NCI-H460 (cell line): ENCODE measurements around the gene SLC39A11. TPM values are rescaled to one million over a fixed set of nuclear protein-coding genes. Genes with fewer than 3 reads are reported as not detected.
"Not testable (repeated sequence)": the region's sequence is repeated elsewhere in the genome, so short reads cannot be mapped to it uniquely, and the experiment has no call there.

ENCODE experiments used
- DNase-seq: peaks from one replicate; pipeline ENCODE4 v3.0.0-alpha.2; 2016; ENCODE audit warnings: low read depth; ENCODE audit errors: extremely low read depth
- total RNA-seq: library from RNA; depleted of rRNA; stranded (reverse); fragments of >200 nt; shearing (Covaris generic); gene quantifications from 2 replicates; pipeline ENCODE4 v1.2.3, GENCODE V29; 2014

Gene SLC39A11
- total RNA-seq, 1 experiment from 2014 or later, result 14.5 TPM

DNA sequence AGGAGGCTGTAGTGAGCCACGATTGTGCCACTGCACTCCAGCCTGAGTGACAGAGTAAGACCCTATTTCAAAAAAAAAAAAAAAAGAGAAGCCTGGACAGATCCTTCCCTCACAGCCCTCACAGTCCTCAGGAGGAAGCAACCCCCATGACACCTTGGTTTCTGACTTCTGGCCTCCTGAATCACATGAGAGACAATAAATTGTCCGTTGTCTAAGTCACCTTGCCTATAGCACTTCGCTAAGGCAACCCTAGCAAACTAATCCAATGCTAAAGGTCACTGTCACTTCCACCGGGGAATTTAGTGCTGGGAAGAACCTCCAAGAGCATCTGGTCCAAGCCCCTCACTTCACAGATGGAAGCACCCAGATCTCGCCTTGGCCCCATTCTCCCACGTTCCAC, 18.9 kb upstream of the SLC39A11 start:
- DNase-seq, result no peak

DNA sequence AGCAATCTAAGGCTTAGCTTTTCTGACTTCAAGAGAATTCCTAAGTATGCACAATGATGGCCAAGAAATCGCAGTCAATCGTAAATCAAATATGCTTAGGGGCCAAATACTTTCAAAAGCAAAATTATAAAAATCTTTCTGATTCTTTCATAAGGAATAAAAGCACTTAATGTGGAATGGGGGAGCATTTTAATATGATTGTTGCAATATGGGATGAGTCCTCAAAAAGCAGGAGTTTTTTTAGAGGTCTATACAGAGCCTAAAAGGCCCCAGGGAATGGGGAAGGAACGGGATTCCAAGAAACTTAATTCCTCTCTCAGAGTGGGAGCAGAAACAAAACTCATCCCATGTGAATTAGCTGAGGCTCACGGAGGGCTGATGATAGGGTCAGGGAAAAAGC, 14.7 kb upstream of the SLC39A11 start:
- no peak for DNase-seq

DNA sequence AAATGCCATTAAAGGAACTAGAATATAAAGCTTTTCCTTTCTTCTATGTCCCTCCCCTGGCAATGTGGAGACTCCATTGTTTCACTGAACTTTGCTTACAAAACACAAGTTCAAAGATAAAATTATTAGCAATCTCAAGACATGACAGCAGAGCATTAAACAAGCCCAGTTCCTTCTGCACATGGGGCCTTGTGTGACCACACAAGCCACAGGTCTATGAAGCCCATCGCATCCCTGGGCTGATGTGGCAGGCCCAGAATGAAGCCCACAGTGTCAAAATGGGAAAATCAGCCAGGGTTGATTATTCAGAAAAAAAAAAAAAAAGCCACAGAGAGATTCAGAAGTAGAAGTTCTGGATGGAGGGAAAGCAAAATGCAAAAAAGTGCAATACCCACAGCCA, 12.9 kb upstream of the SLC39A11 start:
- DNase-seq, result no peak

DNA sequence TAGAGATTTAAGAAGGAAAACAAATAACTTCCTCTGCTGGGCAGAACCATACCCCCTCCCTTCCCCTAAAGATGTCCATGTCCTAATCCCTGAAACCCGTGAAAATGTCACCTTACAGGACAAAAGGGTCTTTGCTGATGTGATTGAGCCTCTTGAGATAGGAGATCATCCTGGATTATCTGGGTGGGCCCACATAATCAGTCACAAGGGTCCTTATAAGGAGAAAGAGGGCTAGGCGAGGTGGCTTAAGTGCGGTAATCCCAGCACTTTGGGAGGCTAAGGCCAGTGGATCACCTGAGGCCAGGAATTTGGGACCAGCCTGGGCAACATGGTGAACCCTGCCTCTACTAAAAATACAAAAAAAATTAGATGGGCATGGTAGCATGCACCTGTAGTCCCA, 12.0 kb upstream of the SLC39A11 start:
- no peak for DNase-seq

DNA sequence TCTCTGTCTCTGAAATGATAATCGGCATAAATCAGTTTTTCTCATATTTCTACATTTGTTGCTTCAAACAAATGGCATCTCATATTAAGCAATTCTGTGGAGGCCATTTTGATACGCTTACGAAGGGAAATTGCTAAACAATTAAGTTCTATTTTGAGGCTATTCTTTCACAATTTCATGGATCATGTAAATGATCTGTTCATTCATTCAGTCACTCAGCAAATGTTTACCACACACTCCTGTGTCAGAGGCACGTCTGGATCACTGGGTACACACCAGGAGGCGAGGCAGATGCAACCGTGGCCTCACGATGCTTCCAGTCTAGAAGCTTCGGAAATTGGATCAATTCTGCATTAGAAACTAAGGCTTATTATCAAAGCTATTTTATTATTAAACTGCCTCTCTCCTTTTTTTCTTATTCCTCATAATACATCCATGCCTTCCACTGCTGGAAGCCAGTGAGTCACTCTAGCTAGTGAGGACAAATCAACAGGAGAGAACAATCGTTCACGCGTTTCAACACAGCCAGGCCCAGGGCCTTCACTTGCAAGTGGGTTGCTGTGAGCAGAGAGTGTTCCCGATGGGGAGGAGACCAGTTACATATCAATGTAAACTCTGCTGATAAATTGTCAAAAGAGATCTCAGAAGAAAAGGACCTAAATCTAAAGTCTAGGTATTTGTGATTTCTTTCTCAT, 11.3 kb upstream of the SLC39A11 start:
- DNase-seq, result no peak

DNA sequence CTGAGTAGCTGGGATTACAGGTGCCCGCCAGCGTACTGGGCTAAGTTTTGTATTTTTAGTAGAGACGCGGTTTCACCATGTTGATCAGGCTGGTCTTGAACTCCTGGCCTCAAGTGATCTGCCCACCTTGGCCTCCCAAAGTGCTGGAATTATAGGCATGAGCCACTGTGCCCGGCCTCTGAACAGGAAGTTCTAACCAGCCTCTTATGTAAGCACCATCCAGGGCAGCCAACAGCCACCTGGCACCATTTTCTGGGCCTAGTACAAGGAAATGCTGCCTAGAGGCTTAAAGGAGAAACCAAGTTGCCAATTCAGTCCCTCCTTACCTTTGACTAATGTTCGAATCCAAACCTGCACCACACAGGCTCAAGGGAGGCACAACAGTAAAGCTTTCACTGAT, 8.5 kb upstream of the SLC39A11 start:
- DNase-seq, result no peak

DNA sequence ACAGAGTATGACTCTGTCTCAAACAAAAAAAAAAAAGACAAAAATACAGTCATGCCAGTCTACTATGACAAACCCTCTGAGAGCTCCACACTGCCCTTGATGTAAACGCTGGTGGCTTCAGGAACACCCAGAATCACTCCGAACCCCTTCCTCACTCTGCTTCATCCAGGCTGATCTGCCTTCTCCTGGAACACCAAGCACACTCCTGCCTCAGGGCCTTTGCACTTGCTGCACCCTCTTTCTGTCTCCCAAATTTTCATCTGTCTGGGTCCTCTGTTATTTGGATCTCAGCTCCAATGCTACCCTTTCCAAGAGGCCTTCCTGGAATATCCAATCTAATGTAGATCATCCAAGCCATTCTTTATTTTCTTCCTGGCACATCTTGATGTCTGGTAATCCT, 7.9 kb upstream of the SLC39A11 start:
- DNase-seq, result no peak

DNA sequence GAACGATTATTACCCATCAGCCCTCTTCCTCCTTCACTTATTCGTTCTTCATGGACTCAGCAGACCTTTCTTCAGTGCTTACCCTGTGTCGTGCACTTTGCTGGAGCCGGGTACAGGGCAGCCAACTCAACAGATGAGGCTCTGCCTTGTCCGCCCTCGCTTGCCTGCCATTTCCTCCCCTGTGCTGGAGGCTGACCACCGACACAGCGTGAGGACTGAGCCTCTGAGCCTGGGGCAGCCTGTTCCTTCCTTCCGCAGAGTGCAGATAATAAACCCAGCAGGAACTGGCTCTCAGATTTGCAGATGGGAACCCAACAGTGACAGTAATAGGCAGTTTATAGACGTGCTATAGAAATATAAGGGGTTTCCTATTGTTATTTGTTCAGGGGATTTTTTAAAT, 7.0 kb upstream of the SLC39A11 start:
- DNase-seq, result no peak

DNA sequence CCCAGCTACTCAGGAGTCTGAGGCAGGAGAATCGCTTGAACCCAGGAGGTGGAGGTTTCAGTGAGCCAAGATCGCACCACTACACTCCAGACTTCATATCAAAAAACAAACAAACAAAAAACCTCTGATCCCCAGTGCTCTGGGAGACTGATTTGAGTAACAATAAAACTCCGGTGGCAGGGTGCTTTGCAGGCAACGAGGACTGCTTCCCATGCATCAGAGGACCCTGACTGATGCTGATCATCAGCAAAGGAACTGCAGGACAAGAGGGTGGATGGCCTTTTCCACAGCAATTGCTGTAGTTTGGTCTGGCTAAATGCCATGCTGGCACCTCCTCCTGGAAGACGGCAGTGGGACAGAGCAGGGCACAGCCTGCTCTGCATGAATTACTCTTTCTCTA, 6.4 kb upstream of the SLC39A11 start:
- DNase-seq, result no peak

DNA sequence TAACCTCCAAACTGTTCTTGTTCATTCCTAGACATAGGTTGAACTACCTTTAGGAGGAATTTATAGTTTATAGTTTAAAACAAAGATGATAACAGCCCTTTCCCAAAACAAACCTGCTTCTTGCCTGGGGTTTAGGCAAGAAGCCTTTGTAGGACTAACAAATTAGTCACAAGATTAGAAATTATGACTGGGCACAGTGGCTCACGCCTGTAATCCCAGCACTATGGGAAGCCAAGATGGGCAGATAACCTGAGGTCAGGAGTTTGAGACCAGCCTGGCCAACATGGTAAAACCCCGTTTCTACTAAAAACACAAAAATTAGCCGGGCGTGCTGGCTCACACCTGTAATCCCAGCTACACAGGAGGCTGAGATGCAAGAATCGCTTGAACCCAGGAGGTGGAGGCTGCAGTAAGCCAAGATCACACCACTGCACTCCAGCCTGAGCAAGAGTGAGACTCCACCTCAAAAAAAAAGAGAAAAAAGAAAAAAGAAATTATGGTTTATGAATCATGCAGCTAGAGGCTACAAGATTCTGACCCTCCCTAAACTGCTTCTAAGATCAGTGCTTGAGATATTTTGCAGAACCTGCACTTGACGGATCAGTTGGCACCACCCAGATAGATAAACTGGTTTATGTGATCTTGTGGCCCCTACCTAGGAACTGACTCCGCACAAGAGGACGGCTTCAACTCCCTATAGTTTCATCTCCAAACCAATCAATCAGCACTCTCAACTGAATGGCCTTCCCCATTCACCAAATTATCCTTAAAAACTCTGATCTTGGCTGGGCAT, 5.7 kb upstream of the SLC39A11 start:
- DNase-seq, result not testable (repeated sequence)

DNA sequence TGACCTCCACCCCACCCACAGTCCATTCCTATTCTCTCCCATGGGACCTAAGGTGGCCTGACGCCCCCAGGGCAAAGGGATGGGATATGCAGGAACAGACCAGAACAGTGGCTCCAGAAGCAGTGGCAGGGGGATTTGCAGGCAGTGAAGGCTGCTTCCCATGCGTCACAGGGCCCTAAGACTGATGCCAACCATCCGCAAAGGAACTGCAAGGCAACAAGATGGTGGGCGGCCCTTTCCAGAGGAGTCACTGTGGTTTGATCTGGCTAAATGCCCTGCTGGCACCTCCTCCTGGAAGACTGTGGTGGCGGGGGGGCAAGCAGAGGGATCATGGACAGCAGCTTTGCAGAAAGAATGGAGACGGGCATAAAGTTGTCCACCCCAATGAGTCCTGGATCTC, 4.4 kb upstream of the SLC39A11 start:
- no peak for DNase-seq

DNA sequence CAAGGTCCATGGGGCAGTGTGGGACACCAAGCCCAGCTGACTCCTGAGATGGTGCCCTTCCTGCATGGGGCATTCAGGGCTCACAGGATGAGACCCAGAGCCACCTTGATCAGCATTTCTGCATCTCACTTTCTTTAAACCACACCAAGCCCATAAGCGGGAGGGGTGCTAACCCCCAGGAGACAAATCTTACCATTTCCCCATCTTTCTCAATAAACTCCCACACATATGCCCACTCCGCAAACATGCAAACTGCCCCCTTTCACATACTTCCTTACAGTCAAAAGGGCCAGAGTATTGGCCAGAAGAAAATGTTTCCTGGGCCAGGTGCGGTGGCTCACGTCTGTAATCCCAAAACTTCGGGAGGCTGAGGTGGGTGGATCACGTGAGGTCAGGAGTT, 3.7 kb upstream of the SLC39A11 start:
- no peak for DNase-seq

DNA sequence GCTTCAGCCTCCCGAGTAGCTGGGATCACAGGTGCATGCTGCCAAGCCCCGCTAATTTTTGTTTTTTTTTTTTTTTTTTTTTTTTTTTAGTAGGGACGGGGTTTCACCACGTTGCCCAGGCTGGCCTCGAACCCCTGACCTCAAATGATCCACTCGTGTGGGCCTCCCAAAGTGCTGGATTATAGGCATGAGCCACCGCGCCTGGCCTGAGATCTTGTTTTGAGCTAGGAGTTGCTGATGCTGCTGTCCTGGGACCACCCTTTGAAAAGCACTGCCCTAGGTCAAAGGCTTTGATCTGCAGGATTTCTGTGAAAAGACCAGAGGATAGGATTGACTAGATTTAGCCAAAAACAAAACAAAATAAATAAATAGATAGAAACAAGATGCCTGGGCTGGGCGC, 798 bp upstream of the SLC39A11 start:
- DNase-seq, result no peak

DNA sequence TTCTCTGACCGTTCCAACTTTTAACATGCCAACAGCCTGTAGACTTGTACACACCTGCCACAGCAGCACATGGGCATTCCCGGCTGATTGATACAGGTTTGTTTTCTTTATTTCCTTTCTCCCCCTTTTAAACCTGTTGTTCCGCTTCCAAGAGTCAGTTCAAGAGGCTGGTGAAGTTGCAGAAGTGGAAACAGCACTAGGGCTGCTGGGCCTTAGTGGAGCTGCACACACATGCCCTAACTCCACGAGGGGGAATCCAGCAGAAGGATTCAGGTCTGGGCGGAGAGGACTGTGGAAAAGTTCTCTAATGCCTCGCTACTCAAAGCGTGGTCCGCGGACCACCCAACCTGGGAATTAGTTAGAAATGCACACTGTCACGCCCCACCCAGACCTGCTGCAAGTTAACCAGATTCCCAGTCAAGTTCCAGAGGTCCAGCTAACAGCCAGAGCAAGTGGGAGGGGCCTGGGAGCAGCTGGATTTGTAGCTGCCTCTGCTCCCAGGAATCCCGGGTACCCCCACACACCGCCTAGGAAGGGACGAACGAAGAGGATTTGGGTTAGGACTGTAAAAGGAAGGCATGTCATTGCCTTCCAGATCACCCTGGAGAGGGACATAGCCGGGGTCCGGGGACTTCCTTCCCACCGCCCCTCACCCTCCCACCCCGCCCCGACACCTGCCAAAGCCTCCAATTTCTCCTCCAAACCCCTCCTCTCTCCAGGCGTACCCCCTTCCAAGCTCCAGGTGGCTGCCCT, 542 bp downstream of the SLC39A11 start:
- DNase-seq, result no peak

DNA sequence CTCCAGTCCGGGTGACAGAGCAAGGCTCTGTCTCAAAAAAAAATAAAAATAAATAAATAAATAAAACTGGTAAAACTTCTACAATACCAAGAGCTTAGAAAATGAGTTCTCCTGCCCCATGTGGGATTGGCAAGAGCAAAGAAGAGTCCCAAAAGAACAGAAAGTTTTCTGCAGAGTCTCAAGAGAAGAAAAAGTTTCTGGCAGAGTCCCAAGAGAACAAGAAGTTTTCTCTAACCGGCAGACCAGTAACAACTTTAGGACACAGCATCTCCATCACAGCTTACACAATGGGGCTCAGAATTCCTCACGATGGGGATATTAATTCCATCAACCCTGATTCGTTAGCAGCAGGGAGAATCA, 1.1 kb downstream of the SLC39A11 start:
- DNase-seq, result no peak

DNA sequence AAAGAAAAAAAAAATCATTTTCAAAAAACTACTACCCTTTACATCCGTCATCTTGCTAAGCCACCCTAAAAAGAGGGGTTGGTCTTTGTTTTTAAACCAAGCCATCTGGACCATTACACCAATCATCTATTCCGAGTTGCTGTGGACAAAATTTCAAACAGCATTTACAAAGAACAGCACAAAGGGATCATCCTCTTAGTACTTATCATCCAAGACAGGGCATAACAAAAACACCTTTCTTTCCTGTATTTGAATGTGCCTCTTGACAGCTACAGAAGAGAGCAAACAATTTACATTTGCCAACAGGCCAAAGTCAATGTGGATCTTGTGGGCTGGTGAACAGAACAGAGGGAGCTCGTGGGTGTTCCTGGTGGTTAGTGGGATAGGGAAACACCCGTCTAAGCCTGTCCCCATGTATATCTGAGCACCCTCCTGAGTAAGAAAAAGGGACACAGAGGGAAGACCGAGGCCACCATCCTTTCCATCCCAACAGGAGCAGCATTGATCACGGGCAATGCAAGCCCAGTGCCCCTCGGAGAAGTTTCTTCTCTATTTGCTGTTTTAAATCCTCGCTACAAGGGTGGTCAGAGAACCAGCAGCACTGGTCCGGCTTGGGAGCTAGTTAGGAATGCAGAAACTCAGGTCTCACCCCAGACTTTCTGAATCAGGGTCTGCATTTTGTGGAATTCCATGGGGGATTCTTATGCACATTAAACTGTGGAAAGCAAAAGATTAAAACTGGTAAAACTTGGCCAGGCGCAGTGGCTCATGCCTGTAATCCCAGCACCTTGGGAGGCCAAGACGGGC, 1.9 kb downstream of the SLC39A11 start:
- no peak for DNase-seq

DNA sequence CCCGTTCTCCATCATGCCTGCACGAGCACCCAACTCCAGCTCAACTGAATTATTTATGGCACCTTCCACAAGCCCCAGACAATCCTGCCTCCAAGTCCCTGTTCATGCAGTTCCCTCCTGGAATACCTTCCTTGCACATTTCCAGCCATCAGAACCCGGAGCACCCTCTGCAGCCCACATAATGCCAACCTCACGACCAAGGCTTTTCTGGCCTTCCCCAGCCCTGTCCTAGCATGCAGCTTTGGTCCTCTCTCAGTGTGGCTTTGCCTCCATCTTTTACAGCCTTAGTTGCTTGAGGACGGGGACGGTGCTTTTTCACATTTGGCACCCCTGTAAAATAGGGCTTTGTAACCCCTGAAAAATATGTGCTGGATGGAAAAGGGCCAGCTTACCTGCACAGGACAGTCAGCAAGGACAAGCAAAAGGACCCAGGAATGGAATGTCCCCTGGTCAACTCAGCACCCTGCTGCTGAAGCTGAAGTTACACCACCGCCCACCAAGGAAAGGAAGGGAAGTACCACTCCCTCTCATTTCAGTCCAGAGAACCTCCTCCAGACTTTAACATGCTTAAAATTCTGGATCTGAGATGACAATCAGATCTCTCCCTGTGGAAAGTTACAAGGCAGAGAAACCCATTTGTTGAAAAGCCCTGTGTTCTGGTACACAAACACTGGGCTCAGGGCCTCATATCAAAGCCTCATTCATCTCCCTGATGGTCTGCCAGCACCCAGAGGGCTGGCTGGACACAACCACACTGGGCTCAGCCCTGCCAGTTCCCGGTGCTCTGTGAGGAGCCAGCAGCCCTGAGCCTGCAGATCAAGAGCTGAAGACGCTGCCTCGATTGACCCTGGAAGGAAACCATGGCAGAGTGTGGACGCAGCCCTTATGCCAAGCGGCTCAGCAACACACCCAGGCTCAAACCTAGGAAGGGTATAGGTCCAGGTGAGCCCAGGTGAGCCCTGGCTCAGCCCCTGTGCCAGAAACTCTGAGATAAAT, 2.9 kb downstream of the SLC39A11 start:
- DNase-seq, result no peak

DNA sequence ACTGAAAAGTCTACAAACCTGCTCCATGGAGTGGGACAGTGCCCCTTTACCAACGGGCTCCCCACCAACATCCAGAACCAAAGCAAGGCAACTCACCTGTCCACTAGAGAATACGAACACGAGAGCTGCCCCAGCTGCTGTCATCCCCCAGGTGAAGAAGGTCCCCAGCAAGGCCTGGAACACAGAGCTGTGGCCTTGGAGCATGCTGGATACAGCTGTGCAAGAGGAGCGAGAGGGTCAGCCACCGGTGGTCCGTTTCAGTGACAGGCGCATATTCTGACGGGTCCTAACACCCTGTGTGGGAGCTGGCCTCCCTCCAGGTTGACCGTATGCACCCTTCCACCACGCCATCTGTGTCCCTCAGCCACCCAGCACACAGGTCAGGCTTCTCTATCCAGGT, 3.9 kb downstream of the SLC39A11 start:
- DNase-seq, result no peak

DNA sequence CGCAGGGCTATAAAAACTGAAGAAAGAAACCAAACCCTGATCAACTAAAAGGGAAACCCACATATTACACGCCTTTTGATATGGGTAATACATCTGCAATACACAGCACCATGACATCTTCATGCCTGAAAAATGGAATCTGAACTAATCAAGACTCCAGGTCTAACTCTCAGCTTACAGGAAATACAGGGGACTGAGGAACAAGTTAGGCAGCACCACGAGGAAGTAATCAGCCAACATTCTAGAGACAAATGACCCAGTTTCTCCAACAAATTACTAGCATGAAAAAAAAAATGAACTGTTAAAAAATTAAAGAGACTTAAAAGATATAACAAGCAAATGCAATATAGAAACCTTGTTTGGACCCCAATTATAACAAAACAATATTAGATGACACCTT, 9.1 kb downstream of the SLC39A11 start:
- no peak for DNase-seq

DNA sequence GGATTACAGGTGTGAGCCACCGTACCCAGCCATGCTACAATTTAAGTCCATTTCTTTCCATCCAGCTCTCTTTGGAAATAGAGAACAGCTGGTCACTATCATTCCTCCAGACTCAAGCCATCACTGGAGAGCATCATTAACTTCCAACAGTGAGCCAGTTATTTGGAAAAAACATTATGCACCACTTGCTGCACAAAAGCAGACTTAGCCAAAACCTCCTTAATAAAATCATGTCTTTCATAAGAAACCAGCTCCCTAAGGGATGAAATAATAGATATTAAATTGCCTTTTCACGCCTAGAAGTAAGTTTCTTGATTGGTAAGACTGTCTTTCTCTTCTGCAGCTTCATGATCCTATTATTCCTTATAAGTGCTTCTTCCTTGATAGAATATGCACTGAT, 17.9 kb downstream of the SLC39A11 start:
- no peak for DNase-seq
